Measurements from ENCODE around the gene CYP2E1.
"Not testable (repeated sequence)": the region's sequence is repeated elsewhere in the genome, so short reads cannot be mapped to it uniquely, and the experiment has no call there.

The CYP2E1 gene

GRCh38 chr10:133526957-133527588 lies at the start of gene CYP2E1:
TSS of gene CYP2E1 (plus strand) at chr10:133527363. CDS start at chr10:133527396, 33 bp downstream.
- DNase-seq: no peak

DNA sequence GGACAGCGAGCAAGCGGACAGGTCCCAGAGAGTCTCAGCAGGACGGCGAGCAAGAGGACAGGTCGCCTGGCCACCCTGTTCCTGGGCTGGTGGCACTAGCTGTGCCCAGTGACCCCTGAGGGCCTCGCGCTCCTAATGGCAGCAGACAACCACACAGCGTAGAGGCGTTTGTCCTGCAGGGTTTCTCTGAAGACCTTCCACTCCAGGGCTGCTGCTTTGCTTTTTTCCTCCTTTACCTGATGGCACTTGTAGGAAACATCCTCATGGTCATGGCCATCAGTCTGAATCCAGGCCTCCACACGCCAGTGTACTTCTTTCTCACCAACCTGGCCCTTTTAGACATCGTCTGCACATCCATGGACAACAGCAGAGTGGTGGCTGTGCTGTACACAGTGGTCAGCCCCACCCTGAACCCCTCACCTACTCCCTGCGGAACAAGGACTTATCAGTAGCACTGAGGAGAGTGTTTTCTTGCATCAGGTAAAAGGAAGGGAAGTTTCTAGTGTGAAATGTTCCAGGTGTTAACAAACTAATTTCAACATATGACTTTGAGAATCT lies 46.0 kb upstream of the CYP2E1 start:
- DNase-seq: no peak

DNA sequence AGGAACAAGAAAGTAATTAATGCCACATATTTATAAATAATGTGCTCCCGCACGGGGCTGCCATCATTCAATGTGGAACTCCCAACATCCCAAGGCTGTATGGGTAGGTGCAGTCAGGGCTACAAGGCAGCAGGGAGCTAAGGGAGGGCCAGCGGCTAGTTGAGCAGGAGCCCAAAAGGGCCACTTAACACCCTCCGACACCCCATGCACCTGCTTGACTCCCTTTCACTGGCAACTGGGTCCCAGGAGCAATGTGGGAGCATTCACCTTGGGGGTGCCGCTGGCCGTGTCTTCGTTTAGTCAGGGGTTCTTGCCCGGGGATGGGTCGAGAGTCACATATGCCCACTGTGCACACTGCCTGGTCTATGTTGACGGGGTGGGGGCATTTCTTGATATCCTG lies 45.5 kb upstream of the CYP2E1 start:
- no peak for DNase-seq

GRCh38 chr10:133484818-133485217 lies 42.3 kb upstream of the CYP2E1 start:
- no peak for DNase-seq

DNA sequence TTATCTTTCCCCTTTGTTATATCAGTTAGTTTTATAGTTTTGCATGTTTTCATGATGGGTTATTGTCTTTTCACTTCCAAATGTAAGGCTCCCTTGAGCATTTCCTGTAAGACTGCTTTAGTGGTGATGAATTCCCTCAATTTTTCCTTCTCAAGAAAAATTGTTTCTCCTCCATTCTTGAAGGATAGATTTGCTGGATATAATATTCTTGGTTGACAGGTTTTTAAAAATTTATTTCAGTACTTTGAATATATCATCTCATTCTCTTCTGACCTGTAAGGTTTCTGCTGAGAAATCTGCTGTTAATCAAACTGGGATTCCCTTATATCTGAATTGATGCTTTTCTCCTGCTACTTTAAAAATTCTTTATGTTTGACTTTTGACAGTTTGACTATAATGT lies 40.1 kb upstream of the CYP2E1 start:
- no peak for DNase-seq

DNA sequence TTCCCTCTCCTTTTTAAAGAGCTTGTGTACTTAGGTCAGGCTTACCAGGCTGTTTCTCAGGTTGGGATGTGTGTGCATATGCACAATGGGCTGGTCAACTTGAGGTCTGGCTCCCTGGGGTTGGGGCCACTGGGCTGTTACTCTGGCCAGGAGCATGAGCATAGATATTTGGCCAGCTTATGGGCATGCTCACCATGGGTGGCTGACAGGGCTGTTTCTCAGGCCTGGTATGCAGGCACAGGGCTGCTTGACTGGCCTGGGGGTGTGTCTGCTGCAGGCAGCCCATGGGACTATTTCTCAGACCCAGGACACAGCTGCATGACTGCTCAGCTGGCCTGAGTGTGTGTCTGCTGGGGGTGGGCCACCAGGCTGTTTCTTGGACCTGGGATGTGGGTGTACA lies 38.8 kb upstream of the CYP2E1 start:
- no peak for DNase-seq

DNA sequence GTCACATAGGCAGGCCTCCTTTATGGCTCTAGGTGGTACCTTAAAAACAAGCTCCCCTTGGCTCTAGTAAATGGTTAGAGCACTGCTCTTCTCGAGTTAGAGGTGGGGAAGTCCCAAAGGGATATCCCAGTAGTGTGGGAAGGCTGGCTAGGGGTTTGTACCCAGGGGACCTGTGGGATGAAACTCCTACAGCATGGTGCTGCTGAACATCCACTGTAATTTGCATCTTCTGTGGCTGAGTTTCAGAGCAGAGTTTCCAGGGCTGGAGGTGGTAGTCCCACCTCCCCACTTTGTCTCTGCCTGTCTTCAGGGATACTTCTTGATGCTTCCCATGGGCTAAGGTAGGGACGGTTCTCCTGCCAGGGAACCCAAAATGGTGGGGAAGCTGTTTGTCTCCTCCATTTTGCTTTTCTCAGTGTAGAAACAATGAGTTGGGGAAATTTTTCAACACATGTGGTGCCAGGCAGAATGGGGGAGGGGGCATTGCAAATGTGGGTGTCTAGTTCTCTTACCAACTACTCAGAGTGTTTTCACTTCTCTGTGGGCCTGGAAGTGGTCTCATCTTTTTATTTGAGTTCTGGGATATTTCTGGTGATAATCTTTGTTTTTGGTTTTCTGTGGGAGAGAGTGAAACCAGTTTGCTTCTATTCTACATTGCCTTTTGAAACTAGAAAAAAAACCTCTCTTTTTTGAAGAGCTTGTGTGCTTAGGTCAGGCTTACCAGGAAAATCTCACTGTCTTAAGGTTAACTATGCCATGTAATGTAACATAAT lies 37.2 kb upstream of the CYP2E1 start:
- DNase-seq: no peak

GRCh38 chr10:133493562-133493961 lies 33.6 kb upstream of the CYP2E1 start:
- DNase-seq: not testable (repeated sequence)

GRCh38 chr10:133497363-133497762 lies 29.8 kb upstream of the CYP2E1 start:
- not testable (repeated sequence) for DNase-seq

DNA sequence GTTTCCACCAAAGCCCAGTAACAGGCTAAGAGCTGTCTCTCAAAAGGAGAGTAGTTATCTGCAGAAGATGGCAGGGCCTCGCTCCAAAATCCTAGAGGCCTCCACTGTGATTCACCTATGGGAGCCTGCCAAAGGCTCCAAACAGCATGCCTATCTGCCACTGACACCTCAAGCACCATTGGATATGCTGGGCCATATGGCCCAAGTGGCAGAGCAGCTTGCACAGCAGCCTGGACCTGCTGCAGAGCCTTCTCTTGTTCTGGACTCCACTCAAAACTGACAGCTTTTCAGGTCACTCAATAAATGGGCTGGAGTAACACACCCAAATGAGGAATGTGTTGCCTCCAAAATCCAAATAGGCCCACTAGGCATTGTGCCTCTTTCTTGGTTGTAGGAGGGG lies 28.0 kb upstream of the CYP2E1 start:
- DNase-seq: not testable (repeated sequence)

GRCh38 chr10:133500897-133501296 lies 26.3 kb upstream of the CYP2E1 start:
- DNase-seq: not testable (repeated sequence)

- DNase-seq: no peak
Observed at GRCh38 chr10:133509700-133510099, 17.5 kb upstream of the CYP2E1 start.

DNA sequence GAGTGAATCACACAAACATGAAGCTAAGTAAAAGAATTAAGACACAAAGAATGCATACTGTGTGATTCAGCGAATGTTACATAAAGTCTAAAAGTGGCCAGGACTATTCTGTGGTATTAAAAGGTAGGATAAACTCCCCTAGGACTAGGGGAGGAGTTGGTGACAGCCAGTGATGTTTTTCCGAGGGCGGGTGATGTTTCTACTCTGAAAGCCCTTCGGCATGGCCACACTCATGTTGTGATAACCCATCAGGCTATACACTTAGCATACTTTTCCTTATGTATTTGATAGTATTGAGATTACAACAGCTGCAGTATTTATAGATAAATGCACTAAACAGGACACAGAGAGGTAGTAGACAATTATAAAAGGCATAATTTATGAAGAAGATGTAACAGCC lies 15.8 kb upstream of the CYP2E1 start:
- DNase-seq: no peak

- no peak for DNase-seq
Observed at GRCh38 chr10:133511907-133512528, 15.1 kb upstream of the CYP2E1 start.

GRCh38 chr10:133515471-133515870 lies 11.7 kb upstream of the CYP2E1 start:
- no peak for DNase-seq

- DNase-seq: no peak
Observed at GRCh38 chr10:133516057-133516456, 11.1 kb upstream of the CYP2E1 start.

DNA sequence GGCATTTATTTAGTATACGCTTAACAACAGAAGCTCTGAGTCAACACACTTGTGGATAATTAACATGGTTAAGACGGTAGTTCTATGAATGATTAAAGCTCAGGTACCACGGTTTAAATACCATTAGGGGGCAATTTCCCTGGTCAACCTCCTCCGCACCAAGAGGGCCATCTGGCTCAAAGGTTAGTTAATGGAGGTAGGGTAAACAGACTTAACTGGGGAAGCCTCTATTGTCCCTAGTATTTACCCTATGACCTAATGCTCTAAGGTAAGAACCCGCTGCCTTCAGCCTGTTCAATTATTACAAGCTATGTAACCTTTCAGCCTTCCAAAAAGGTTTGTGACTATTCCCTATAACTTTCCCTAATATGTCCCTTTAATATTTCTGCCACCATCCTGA lies 8.6 kb upstream of the CYP2E1 start:
- not testable (repeated sequence) for DNase-seq

DNA sequence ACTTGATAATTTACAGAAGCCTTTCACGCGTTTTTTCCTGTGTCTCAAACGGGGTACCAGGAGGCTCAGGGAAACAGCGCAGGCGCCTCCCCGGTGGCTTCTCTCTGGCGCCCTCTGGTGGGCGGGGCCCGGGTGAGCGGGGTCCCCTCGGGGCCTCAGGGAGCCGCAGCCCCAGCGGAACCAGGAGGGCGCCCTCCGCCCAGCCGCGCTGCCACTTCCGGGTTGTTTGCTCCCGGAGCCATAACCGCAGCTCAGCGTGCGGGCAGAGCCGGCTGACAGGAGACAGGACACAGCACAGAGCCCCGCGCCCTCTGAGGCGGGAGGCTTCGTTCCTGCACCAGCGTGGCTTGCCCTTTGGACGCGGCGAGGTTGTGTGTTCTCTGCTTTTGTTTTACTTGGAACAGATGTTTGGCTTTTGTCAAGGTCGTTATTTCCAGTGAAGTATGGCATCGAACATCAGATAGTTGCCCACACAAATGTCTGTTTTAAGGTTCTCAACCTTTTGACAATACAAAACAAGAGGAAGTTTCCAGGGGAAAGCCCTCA lies 6.9 kb upstream of the CYP2E1 start:
- DNase-seq: peak; percentile 92

DNA sequence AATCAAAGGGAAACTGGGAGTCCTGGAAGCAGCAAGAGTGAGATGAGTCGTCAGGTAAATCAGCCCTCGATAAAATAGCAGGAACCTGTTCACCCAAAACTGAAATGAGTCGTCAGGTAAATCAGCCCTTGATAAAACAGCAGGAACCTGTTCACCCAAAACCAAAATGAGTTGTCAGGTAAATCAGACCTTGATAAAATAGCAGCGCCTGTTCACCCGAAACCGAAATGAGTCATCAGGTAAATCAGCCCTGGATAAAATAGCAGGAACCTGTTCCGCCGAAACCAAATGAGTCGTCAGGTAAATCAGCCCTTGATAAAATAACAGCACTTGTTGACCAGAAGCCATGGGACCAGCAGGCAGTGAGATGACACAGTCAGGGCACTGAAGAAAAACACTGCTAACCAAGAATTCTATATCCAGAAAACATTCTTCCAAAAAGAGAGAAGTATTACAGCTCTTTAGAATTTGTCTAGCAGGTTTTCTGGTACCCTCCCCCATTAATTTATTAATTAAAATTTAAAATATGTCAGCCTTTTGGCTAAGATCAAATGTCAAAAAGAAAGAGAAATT lies 3.4 kb upstream of the CYP2E1 start:
- DNase-seq: no peak

- no peak for DNase-seq
Observed at GRCh38 chr10:133525444-133525843, 1.7 kb upstream of the CYP2E1 start.

GRCh38 chr10:133527771-133528271 lies 658 bp downstream of the CYP2E1 start:
- DNase-seq: no peak

DNA sequence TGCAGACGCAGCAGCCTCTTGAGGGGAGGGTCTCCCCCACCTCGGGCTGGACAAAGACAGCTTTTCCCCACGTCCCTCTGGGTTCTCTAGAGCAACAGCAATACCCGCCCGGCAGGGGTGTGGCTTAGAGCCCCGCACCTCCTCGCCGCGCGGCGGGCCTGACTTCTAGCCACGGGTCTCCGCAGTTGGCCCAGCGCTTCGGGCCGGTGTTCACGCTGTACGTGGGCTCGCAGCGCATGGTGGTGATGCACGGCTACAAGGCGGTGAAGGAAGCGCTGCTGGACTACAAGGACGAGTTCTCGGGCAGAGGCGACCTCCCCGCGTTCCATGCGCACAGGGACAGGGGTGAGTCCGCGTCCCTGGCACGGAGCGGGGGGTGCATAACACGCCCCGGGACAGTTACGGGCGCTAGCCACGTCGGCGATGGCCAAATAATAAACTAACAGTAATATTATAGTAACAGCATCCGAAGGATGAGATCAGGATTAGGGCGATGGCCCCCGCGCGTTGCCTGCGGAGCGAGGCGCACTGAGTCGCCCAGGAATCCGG lies 1.2 kb downstream of the CYP2E1 start:
- no peak for DNase-seq
